Tibial nerve (tissue), 4 donors: ENCODE measurements around the gene ZCRB1. TPM values are rescaled to one million over a fixed set of nuclear protein-coding genes. Genes with fewer than 3 reads are reported as not detected.

Source experiments
- DNase-seq, 2 donors: peaks; one replicate each; pipeline ENCODE4 v3.0.0-alpha.2; 2019; ENCODE audit warnings: low spot score in 2 of 2
- H3K27ac ChIP-seq, 4 donors: fragments of 200-600 bp; sonication (generic) in 3 of 4; one replicate each; pipeline ENCODE4 v1.5.1; 2017 to 2019; ENCODE audit warnings: mild to moderate bottlenecking in 1 of 4
- H3K27me3 ChIP-seq, 2 donors: fragments of 200-600 bp; sonication (generic) in 1 of 2; one replicate each; pipeline versions ENCODE4 v1.5.1 to v1.6.0; 2017 to 2019
- H3K36me3 ChIP-seq, 3 donors: fragments of 200-600 bp; sonication (generic); one replicate each; pipeline ENCODE4 v1.5.1; 2018 to 2019
- H3K4me1 ChIP-seq, 4 donors: fragments of 200-600 bp; sonication (generic) in 3 of 4; one replicate each; pipeline ENCODE4 v1.5.1; 2017 to 2019
- H3K4me3 ChIP-seq, 4 donors: fragments of 200-600 bp; sonication (generic) in 3 of 4; one replicate each; pipeline ENCODE4 v1.5.1; 2017 to 2019; ENCODE audit warnings: mild to moderate bottlenecking in 1 of 4, moderate library complexity in 1 of 4
- H3K9me3 ChIP-seq, 4 donors: fragments of 200-600 bp; sonication (generic) in 3 of 4; one replicate each; pipeline ENCODE4 v1.5.1; 2017 to 2019
- EP300 ChIP-seq, 2 donors: sonication (generic); formaldehyde crosslinking; IDR thresholded peaks; one replicate each; pipeline ENCODE4 v1.6.1; 2017; ENCODE audit warnings: antibody characterized with exemption in 2 of 2, mild to moderate bottlenecking in 1 of 2
- POLR2A ChIP-seq, 2 donors: fragments of 450-650 bp; IDR thresholded peaks; one replicate each; pipeline ENCODE4 v1.6.1; 2017; ENCODE audit warnings: antibody characterized with exemption in 2 of 2, mild to moderate bottlenecking in 2 of 2, moderate library complexity in 2 of 2
- WGBS, 2 donors: methylation state at CpG; one replicate each; pipeline ENCODE4 v1.1.5; 2018; 5-methylcytosine and 5-hydroxymethylcytosine counted together
- total RNA-seq, 4 donors: library from RNA; depleted of rRNA; stranded (reverse); fragments of >200 nt; gene quantifications; one replicate each; pipeline ENCODE4 v1.1.0, GENCODE V29; 2016
- TF ChIP-seq, protein P1 (sequence below), 5 experiments: fragments of 200-600 bp in 3 of 5; fragments of 450-650 bp in 2 of 5; sonication (generic) in 3 of 5; IDR thresholded peaks; one replicate each; pipeline ENCODE4 v1.5.1; 2016 to 2019; ENCODE audit warnings: antibody characterized with exemption in 5 of 5, mild to moderate bottlenecking in 3 of 5, moderate library complexity in 2 of 5

The ZCRB1 gene
- total RNA-seq, 4 donors from 2014 or later, result 19.8 to 44.8 (median 32.3) TPM

GRCh38 chr12:42326541-42327226 lies 790 bp upstream of the ZCRB1 start:
- H3K36me3 ChIP-seq, result peaks cover 0 to 12% (median 0%) of the 10 kb centered on the region in 3 donors
- no peaks in the 10 kb centered on the region for H3K9me3 ChIP-seq
- peak overlapping the region; percentile 72 to 92 (median 90) for H3K27ac ChIP-seq
- 3 to 8% methylated on average over 13 of the region's 13 CpGs for WGBS, 2 donors
- no peak for TF ChIP-seq EP300 (IDR thresholded peaks at IDR 0.05)
- TF ChIP-seq, protein P1, sequence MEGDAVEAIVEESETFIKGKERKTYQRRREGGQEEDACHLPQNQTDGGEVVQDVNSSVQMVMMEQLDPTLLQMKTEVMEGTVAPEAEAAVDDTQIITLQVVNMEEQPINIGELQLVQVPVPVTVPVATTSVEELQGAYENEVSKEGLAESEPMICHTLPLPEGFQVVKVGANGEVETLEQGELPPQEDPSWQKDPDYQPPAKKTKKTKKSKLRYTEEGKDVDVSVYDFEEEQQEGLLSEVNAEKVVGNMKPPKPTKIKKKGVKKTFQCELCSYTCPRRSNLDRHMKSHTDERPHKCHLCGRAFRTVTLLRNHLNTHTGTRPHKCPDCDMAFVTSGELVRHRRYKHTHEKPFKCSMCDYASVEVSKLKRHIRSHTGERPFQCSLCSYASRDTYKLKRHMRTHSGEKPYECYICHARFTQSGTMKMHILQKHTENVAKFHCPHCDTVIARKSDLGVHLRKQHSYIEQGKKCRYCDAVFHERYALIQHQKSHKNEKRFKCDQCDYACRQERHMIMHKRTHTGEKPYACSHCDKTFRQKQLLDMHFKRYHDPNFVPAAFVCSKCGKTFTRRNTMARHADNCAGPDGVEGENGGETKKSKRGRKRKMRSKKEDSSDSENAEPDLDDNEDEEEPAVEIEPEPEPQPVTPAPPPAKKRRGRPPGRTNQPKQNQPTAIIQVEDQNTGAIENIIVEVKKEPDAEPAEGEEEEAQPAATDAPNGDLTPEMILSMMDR (IDR thresholded peaks at IDR 0.05), result no peak
- DNase-seq, result no peak
- peaks cover 3 to 47% (median 11%) of the 10 kb centered on the region in 4 donors for H3K4me1 ChIP-seq
- peak overlapping the region; percentile 59 to 76 (median 70) for H3K4me3 ChIP-seq
- H3K27me3 ChIP-seq, result no peaks in the 10 kb centered on the region

DNA sequence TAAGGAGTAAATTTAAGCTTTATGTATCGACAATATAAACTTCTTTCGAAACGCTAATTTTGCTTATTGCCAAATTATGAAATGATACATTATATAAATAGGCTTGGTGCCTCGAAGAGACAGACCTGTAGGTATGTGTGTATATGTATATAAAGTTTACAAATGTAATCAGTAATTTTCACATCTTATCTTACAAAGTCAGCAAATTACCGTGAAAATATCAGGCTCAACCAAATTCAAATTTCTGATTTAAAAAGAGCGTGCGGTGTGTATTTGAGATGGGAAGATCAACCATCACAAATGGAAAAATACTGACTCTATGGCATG lies 605 bp downstream of the ZCRB1 start:
- H3K36me3 ChIP-seq, result peaks cover 0 to 26% (median 0%) of the 10 kb centered on the region in 3 donors
- peak overlapping the region; percentile 59 to 76 (median 70) for H3K4me3 ChIP-seq
- WGBS, 2 donors, result 44 to 49% methylated on average over 7 of the region's 7 CpGs
- DNase-seq, result no peak
- no peaks in the 10 kb centered on the region for H3K9me3 ChIP-seq
- H3K27me3 ChIP-seq, result no peaks in the 10 kb centered on the region
- TF ChIP-seq POLR2A (IDR thresholded peaks at IDR 0.05) (no peak), EP300 (IDR thresholded peaks at IDR 0.05) (no peak)
- TF ChIP-seq, protein P1 (IDR thresholded peaks at IDR 0.05), result no peak
- peak overlapping the region; percentile 72 to 92 (median 90) for H3K27ac ChIP-seq
- H3K4me1 ChIP-seq, result peaks cover 3 to 44% (median 11%) of the 10 kb centered on the region in 4 donors

- TF ChIP-seq POLR2A (IDR thresholded peaks at IDR 0.05) (no peak), EP300 (IDR thresholded peaks at IDR 0.05) (no peak)
- TF ChIP-seq, protein P1 (IDR thresholded peaks at IDR 0.05), result no peak
- H3K27ac ChIP-seq, result no peak overlapping the region
These were observed 2.0 kb downstream of the ZCRB1 start for GRCh38 chr12:42323856-42324255.

DNA sequence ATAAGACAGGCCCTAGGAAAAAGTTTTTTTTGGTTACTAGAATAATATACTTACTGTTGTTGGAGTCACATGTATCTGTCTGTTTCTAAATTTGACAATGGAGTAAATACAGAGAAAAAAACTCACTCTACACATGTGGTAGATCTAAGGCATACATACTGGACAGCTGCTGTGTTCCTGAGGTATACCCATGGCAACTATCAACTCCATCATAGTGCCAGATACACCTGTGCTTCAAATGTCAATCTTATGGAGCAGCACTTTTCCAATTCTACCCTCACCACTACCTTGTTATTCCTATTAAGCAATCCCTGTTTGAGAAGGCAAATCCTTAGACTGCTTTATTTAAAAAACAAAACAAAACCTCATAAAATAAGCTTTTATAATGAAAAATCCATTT lies 3.3 kb downstream of the ZCRB1 start:
- Histone ChIP-seq H3K4me1 (peaks cover 3 to 22% (median 8%) of the 10 kb centered on the region in 4 donors), H3K27me3 (no peaks in the 10 kb centered on the region), H3K4me3 (no peak overlapping the region), H3K27ac (no peak overlapping the region), H3K36me3 (peaks cover 0 to 51% (median 0%) of the 10 kb centered on the region in 3 donors), H3K9me3 (no peaks in the 10 kb centered on the region)
- TF ChIP-seq, protein P1 (IDR thresholded peaks at IDR 0.05), result no peak
- TF ChIP-seq POLR2A (IDR thresholded peaks at IDR 0.05) (no peak), EP300 (IDR thresholded peaks at IDR 0.05) (no peak)
- DNase-seq, result no peak

More at GRCh38 chr12:42323856-42324255, 2.0 kb downstream of the ZCRB1 start:
- Histone ChIP-seq H3K9me3 (no peaks in the 10 kb centered on the region), H3K4me3 (no peak overlapping the region), H3K36me3 (peaks cover 0 to 38% (median 0%) of the 10 kb centered on the region in 3 donors), H3K27me3 (no peaks in the 10 kb centered on the region), H3K4me1 (peaks cover 3 to 33% (median 11%) of the 10 kb centered on the region in 4 donors)
- WGBS, 2 donors, result 90 to 91% methylated on average over 6 of the region's 6 CpGs
- DNase-seq, result no peak

DNA sequence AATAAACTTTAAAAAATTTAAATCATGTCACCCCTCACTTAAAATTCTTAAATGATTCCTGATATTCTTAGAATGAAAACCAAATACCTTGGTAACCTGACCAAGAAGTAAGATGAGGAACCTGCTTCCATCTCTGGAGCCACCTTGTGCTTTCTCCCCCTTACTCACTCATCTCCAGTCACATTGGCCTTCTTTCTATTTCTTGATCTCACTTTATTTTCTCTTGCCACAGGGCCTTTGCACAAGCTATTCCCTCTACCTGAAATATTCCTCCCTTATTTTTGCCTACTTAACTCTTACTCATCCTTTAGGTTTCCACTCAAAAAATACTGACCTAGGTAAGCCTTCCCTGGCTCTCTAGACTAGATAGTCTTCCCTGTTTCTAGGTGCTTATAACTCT lies 5.1 kb downstream of the ZCRB1 start:
- Histone ChIP-seq H3K9me3 (no peaks in the 10 kb centered on the region), H3K4me3 (no peak overlapping the region), H3K36me3 (peaks cover 0 to 68% (median 0%) of the 10 kb centered on the region in 3 donors), H3K27me3 (no peaks in the 10 kb centered on the region), H3K4me1 (peaks cover 0 to 12% (median 0%) of the 10 kb centered on the region in 4 donors), H3K27ac (no peak overlapping the region)
- no peak for DNase-seq
- TF ChIP-seq POLR2A (IDR thresholded peaks at IDR 0.05) (no peak), EP300 (IDR thresholded peaks at IDR 0.05) (no peak)
- TF ChIP-seq, protein P1 (IDR thresholded peaks at IDR 0.05), result no peak
